ENCODE results near the gene CCNG1. TPM values are rescaled to one million over a fixed set of nuclear protein-coding genes. Genes with fewer than 3 reads are reported as not detected.

The CCNG1 gene
- total RNA-seq, 1 experiment from 2014 or later, result 130 TPM

DNA sequence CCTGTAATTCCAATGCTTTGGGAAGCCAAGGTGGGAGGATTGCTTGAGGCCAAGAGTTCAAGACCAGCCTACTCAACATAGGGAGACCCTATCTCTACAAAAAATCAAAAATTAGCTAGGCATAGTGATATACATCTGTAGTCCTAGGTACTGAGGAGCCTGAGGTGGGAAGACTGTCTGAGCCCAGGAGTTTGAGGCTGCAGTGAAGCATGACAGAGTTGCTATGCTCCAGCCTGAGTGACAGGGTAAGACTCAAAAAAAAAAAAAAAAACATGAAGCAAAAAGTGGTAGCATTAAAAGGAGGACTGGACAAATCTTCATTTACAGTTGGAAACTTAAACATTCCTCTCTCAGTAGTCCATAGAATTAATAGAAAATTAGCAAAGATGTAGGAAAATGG is 9.8 kb downstream of the CCNG1 start:
- no peaks in the 10 kb centered on the region for H3K4me1 ChIP-seq (ENCODE audit: insufficient read depth, low read length, poor library complexity, severe bottlenecking)
- H3K27me3 ChIP-seq (replicated peaks; ENCODE audit: insufficient read depth, low read depth, low read length, poor library complexity), result no peaks in the 10 kb centered on the region
- H3K36me3 ChIP-seq (ENCODE audit: insufficient read depth, low read length, poor library complexity, severe bottlenecking), result peaks cover 79% of the 10 kb centered on the region
- no peak overlapping the region for H3K27ac ChIP-seq (ENCODE audit: low read depth, low read length, poor library complexity, severe bottlenecking)
- ChIA-PET POLR2A (ENCODE audit: low non-redundant PET) (no interaction called here), CTCF (no interaction called here)
- TF ChIP-seq EZH2 (IDR thresholded peaks at IDR 0.05; ENCODE audit: borderline replicate concordance, low read depth, low read length, poor library complexity, severe bottlenecking), result no peak
- TF ChIP-seq, protein P1, sequence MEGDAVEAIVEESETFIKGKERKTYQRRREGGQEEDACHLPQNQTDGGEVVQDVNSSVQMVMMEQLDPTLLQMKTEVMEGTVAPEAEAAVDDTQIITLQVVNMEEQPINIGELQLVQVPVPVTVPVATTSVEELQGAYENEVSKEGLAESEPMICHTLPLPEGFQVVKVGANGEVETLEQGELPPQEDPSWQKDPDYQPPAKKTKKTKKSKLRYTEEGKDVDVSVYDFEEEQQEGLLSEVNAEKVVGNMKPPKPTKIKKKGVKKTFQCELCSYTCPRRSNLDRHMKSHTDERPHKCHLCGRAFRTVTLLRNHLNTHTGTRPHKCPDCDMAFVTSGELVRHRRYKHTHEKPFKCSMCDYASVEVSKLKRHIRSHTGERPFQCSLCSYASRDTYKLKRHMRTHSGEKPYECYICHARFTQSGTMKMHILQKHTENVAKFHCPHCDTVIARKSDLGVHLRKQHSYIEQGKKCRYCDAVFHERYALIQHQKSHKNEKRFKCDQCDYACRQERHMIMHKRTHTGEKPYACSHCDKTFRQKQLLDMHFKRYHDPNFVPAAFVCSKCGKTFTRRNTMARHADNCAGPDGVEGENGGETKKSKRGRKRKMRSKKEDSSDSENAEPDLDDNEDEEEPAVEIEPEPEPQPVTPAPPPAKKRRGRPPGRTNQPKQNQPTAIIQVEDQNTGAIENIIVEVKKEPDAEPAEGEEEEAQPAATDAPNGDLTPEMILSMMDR (conservative IDR thresholded peaks at IDR 0.05; ENCODE audit: low read depth, low read length), result no peak
- no peaks in the 10 kb centered on the region for H3K9me3 ChIP-seq (ENCODE audit: low read depth, low read length, poor library complexity, severe bottlenecking)
- intact Hi-C loops (cut with micrococcal nuclease; ENCODE audit: unreplicated experiment), result no loop called here
- no TSS peak for BruUV-seq (replicated peaks)
- no peak overlapping the region for H3K4me3 ChIP-seq (ENCODE audit: low read depth, low read length, poor library complexity, severe bottlenecking)
- no peak for DNase-seq (ENCODE audit: low spot score)

DNA sequence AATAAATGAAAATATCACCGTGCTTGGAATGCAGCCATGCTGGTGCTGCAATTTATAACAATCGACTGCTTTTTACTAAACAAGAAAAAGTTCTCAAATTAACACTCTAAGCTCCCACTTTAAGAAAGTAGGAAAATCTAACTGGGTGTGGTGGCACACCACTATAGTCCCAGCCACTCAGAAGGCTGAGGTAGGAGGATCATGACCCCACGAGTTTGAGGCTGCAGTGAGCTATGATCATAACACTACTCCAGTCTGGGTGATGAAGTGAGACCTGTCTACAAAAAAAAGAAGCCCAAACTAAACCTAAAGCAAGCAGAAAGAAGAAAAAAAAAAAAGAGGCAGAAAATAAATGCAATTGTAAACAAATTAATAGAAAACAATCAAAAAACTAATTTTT is 10.5 kb downstream of the CCNG1 start:
- DNase-seq (ENCODE audit: low spot score), result no peak
- TF ChIP-seq, protein P1 (conservative IDR thresholded peaks at IDR 0.05; ENCODE audit: low read depth, low read length), result no peak
- no peak for TF ChIP-seq EZH2 (IDR thresholded peaks at IDR 0.05; ENCODE audit: borderline replicate concordance, low read depth, low read length, poor library complexity, severe bottlenecking)
- intact Hi-C loops (cut with micrococcal nuclease; ENCODE audit: unreplicated experiment), result no loop called here
- H3K4me3 ChIP-seq (ENCODE audit: low read depth, low read length, poor library complexity, severe bottlenecking), result no peak overlapping the region
- H3K36me3 ChIP-seq (ENCODE audit: insufficient read depth, low read length, poor library complexity, severe bottlenecking), result peaks cover 79% of the 10 kb centered on the region
- ChIA-PET POLR2A (ENCODE audit: low non-redundant PET) (no interaction called here), CTCF (no interaction called here)
- H3K27me3 ChIP-seq (replicated peaks; ENCODE audit: insufficient read depth, low read depth, low read length, poor library complexity), result no peaks in the 10 kb centered on the region
- H3K4me1 ChIP-seq (ENCODE audit: insufficient read depth, low read length, poor library complexity, severe bottlenecking), result no peaks in the 10 kb centered on the region
- H3K27ac ChIP-seq (ENCODE audit: low read depth, low read length, poor library complexity, severe bottlenecking), result no peak overlapping the region
- H3K9me3 ChIP-seq (ENCODE audit: low read depth, low read length, poor library complexity, severe bottlenecking), result no peaks in the 10 kb centered on the region
- no TSS peak for BruUV-seq (replicated peaks)

DNA sequence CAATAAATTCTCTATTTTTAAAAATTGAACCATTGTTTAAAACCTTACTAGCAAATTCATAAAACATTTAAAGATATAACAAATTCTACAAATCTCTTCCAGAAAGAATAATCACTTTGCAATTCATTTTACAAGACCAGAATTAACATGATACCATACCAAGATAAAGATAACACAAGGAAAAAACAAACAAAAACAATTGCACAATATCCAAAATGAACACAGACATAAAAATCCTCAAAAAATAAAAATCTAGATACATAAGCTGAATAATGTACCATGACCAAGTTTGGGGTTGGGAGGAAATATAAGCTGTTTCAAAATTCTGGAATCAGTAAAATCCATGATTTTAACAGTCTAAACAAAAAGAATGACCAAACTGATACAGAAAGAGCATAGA is 11.1 kb downstream of the CCNG1 start:
- H3K9me3 ChIP-seq (ENCODE audit: low read depth, low read length, poor library complexity, severe bottlenecking), result no peaks in the 10 kb centered on the region
- peaks cover 80% of the 10 kb centered on the region for H3K36me3 ChIP-seq (ENCODE audit: insufficient read depth, low read length, poor library complexity, severe bottlenecking)
- H3K4me3 ChIP-seq (ENCODE audit: low read depth, low read length, poor library complexity, severe bottlenecking), result no peak overlapping the region
- DNase-seq (ENCODE audit: low spot score), result no peak
- CTCF ChIA-PET, result no interaction called here
- BruUV-seq (replicated peaks), result no TSS peak
- no peak overlapping the region for H3K27ac ChIP-seq (ENCODE audit: low read depth, low read length, poor library complexity, severe bottlenecking)
- POLR2A ChIA-PET (ENCODE audit: low non-redundant PET), result no interaction called here
- intact Hi-C loops (cut with micrococcal nuclease; ENCODE audit: unreplicated experiment), result no loop called here
- no peak for TF ChIP-seq EZH2 (IDR thresholded peaks at IDR 0.05; ENCODE audit: borderline replicate concordance, low read depth, low read length, poor library complexity, severe bottlenecking)
- TF ChIP-seq, protein P1 (conservative IDR thresholded peaks at IDR 0.05; ENCODE audit: low read depth, low read length), result no peak
- H3K4me1 ChIP-seq (ENCODE audit: insufficient read depth, low read length, poor library complexity, severe bottlenecking), result no peaks in the 10 kb centered on the region
- no peaks in the 10 kb centered on the region for H3K27me3 ChIP-seq (replicated peaks; ENCODE audit: insufficient read depth, low read depth, low read length, poor library complexity)
